Hepatocyte (in vitro differentiated cells): ENCODE results near the gene NXPH2. TPM values are rescaled to one million over a fixed set of nuclear protein-coding genes. Genes with fewer than 3 reads are reported as not detected.
A peak's percentile ranks its signal among the peaks of the same experiment; 100 is the strongest.

Source experiments
- DNase-seq: peaks from one replicate; pipeline ENCODE4 v3.0.0-alpha.2; 2016; ENCODE audit warnings: low spot score
- H2AFZ ChIP-seq: fragments of 200-600 bp; sonication (generic); 2 replicates; pipeline ENCODE4 v1.6.0; 2016; ENCODE audit warnings: antibody characterized with exemption, mild to moderate bottlenecking
- H3K27ac ChIP-seq: fragments of 200-600 bp; sonication (generic); 2 replicates; pipeline ENCODE4 v1.5.1; 2016; ENCODE audit warnings: mild to moderate bottlenecking
- H3K27me3 ChIP-seq: fragments of 200-600 bp; sonication (generic); 2 replicates; pipeline ENCODE4 v1.6.1; 2016
- H3K36me3 ChIP-seq: fragments of 200-600 bp; sonication (generic); replicated peaks from 2 replicates; pipeline ENCODE4 v1.5.1; 2016; ENCODE audit warnings: low read depth; ENCODE audit not compliant: insufficient read depth
- H3K4me1 ChIP-seq: fragments of 200-600 bp; sonication (generic); 2 replicates; pipeline ENCODE4 v1.5.1; 2016; ENCODE audit warnings: mild to moderate bottlenecking, moderate library complexity; ENCODE audit not compliant: insufficient read depth
- H3K4me2 ChIP-seq: fragments of 200-600 bp; sonication (generic); 2 replicates; pipeline ENCODE4 v1.6.0; 2016
- H3K4me3 ChIP-seq: fragments of 200-600 bp; sonication (generic); 2 replicates; pipeline ENCODE4 v1.5.1; 2016; ENCODE audit warnings: mild to moderate bottlenecking
- H3K79me2 ChIP-seq: fragments of 200-600 bp; sonication (generic); 2 replicates; pipeline ENCODE4 v1.6.0; 2017; ENCODE audit warnings: mild to moderate bottlenecking
- H3K9me2 ChIP-seq: fragments of 200-600 bp; sonication (generic); replicated peaks from 2 replicates; pipeline ENCODE4 v1.6.0; 2017; ENCODE audit warnings: mild to moderate bottlenecking; ENCODE audit not compliant: insufficient read depth
- H3K9me3 ChIP-seq: fragments of 200-600 bp; sonication (generic); 2 replicates; pipeline ENCODE4 v1.5.1; 2016; ENCODE audit warnings: low read depth, mild to moderate bottlenecking
- H4K20me1 ChIP-seq: fragments of 200-600 bp; sonication (generic); 2 replicates; pipeline ENCODE4 v1.6.0; 2016; ENCODE audit warnings: mild to moderate bottlenecking; ENCODE audit not compliant: insufficient read depth, poor library complexity, severe bottlenecking
- CTCF ChIP-seq: fragments of 200-600 bp; sonication (generic); IDR thresholded peaks from 2 replicates; pipeline ENCODE4 v1.5.1; 2016; ENCODE audit warnings: antibody characterized with exemption, mild to moderate bottlenecking; ENCODE audit not compliant: poor library complexity
- EZH2 ChIP-seq: fragments of 200-600 bp; sonication (generic); IDR thresholded peaks from 2 replicates; pipeline ENCODE4 v1.6.1; 2016; ENCODE audit warnings: antibody characterized with exemption, mild to moderate bottlenecking, borderline replicate concordance
- EZH2phosphoT487 ChIP-seq: fragments of 200-600 bp; sonication (generic); IDR thresholded peaks from one replicate; pipeline ENCODE4 v1.6.1; 2018; ENCODE audit warnings: antibody characterized with exemption, mild to moderate bottlenecking, low read depth, moderate library complexity; ENCODE audit not compliant: unreplicated experiment, severe bottlenecking
- WGBS: methylation state at CpG from one replicate; pipeline ENCODE4 v1.1.6; 2016; ENCODE audit warnings: low lambda C conversion rate; ENCODE audit errors: missing lambda C conversion rate; 5-methylcytosine and 5-hydroxymethylcytosine counted together
- polyA plus RNA-seq: library from polyadenylated mRNA; unstranded; fragments of >200 nt; fragmentation: Nextera tagmentation; extraction: Ambion mirVana; gene quantifications from 2 replicates; pipeline ENCODE4 v1.2.1, GENCODE V29; 2016
- total RNA-seq: library from RNA; depleted of rRNA; stranded (reverse); fragments of >200 nt; gene quantifications from 2 replicates; pipeline ENCODE4 v1.2.3, GENCODE V29; 2014

The NXPH2 gene
- total and polyA plus RNA-seq, 2 experiments from 2014 or later = 1.5 to 6.3 TPM

- H3K27ac ChIP-seq = no peak overlapping the region
- TF ChIP-seq EZH2 (no peak), EZH2phosphoT487 (no peak), CTCF (no peak)
- H3K9me2 ChIP-seq = no peaks in the 10 kb centered on the region
- H3K4me1 ChIP-seq = peaks cover 19% of the 10 kb centered on the region
- WGBS = 76% methylated on average over 5 of the region's 5 CpGs
- no peaks in the 10 kb centered on the region for H3K27me3 ChIP-seq
- H3K79me2 ChIP-seq = no peaks in the 10 kb centered on the region
- no peak overlapping the region for H3K4me2 ChIP-seq
- DNase-seq = no peak
- no peaks in the 10 kb centered on the region for H4K20me1 ChIP-seq
- no peaks in the 10 kb centered on the region for H3K9me3 ChIP-seq
- no peak overlapping the region for H3K4me3 ChIP-seq
- no peak overlapping the region for H2AFZ ChIP-seq
- H3K36me3 ChIP-seq = no peaks in the 10 kb centered on the region
Observed at GRCh38 chr2:138716183-138716582, 64.0 kb downstream of the NXPH2 start.

GRCh38 chr2:138713504-138713903 lies 66.7 kb downstream of the NXPH2 start:
- Histone ChIP-seq H3K9me2 (no peaks in the 10 kb centered on the region), H3K27ac (peak overlapping the region; percentile 71), H3K36me3 (no peaks in the 10 kb centered on the region), H3K4me1 (peaks cover 15% of the 10 kb centered on the region), H3K27me3 (no peaks in the 10 kb centered on the region), H3K4me3 (no peak overlapping the region), H3K4me2 (peak overlapping the region; percentile 16), H2AFZ (peak overlapping the region; percentile 50), H3K79me2 (no peaks in the 10 kb centered on the region), H3K9me3 (no peaks in the 10 kb centered on the region), H4K20me1 (no peaks in the 10 kb centered on the region)
- WGBS = 49% methylated on average over 5 of the region's 5 CpGs
- no peak for TF ChIP-seq CTCF
- no peak for TF ChIP-seq EZH2
- TF ChIP-seq EZH2phosphoT487 = no peak
- DNase-seq = peak; percentile 14

GRCh38 chr2:138713069-138713496 lies 67.1 kb downstream of the NXPH2 start:
- H3K36me3 ChIP-seq = no peaks in the 10 kb centered on the region
- H3K9me2 ChIP-seq = no peaks in the 10 kb centered on the region
- H2AFZ ChIP-seq = peak overlapping the region; percentile 50
- peak overlapping the region; percentile 16 for H3K4me2 ChIP-seq
- DNase-seq = no peak
- WGBS = 61% methylated on average over 5 of the region's 5 CpGs
- H3K27ac ChIP-seq = peak overlapping the region; percentile 71
- no peak overlapping the region for H3K4me3 ChIP-seq
- H3K4me1 ChIP-seq = peaks cover 15% of the 10 kb centered on the region
- H3K79me2 ChIP-seq = no peaks in the 10 kb centered on the region
- no peaks in the 10 kb centered on the region for H4K20me1 ChIP-seq
- no peaks in the 10 kb centered on the region for H3K9me3 ChIP-seq
- no peak for TF ChIP-seq CTCF
- TF ChIP-seq EZH2phosphoT487 = no peak
- TF ChIP-seq EZH2 = no peak
- no peaks in the 10 kb centered on the region for H3K27me3 ChIP-seq
